ENCODE measurements around the gene NTMT1. TPM values are rescaled to one million over a fixed set of nuclear protein-coding genes. Genes with fewer than 3 reads are reported as not detected.

The NTMT1 gene
- total and polyA plus RNA-seq, 9 of the 15 experiments (the other 6 are each of a cell fraction or from before 2014, with no cell fraction given) = 42.1 to 116 (median 74.7) TPM

- peak; percentile 59; the same call in 1 of the 2 replicates for TF ChIP-seq TFAP4 (CRISPR knock-in tag; IDR thresholded peaks at IDR 0.05; ENCODE audit: borderline replicate concordance)
- no peak for TF ChIP-seq CGGBP1 (CRISPR knock-in tag; IDR thresholded peaks at IDR 0.05)
- TF ChIP-seq MAFF (IDR thresholded peaks at IDR 0.05; ENCODE audit: low read length) = no peak
- no peak for TF ChIP-seq EGR1 (conservative IDR thresholded peaks at IDR 0.05)
- TF ChIP-seq EP300 (IDR thresholded peaks at IDR 0.05; ENCODE audit: low read length) = no peak
- TF ChIP-seq ZNF274 (IDR thresholded peaks at IDR 0.05; ENCODE audit: borderline replicate concordance, low read depth, low read length) = no peak
- TF ChIP-seq, protein P1, sequence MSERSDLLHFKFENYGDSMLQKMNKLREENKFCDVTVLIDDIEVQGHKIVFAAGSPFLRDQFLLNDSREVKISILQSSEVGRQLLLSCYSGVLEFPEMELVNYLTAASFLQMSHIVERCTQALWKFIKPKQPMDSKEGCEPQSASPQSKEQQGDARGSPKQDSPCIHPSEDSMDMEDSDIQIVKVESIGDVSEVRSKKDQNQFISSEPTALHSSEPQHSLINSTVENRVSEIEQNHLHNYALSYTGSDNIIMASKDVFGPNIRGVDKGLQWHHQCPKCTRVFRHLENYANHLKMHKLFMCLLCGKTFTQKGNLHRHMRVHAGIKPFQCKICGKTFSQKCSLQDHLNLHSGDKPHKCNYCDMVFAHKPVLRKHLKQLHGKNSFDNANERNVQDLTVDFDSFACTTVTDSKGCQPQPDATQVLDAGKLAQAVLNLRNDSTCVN (CRISPR knock-in tag; IDR thresholded peaks at IDR 0.05) = peak; percentile 78; the same call in 1 of the 2 replicates
- TF ChIP-seq ZNF197 (CRISPR knock-in tag; IDR thresholded peaks at IDR 0.05; ENCODE audit: low read depth) = 0 out of 2 replicates have a peak, but pooled peaks have one; percentile 69
- peak; percentile 65; the same call in 1 of the 2 replicates for TF ChIP-seq ZNF76 (CRISPR knock-in tag; IDR thresholded peaks at IDR 0.05; ENCODE audit: borderline replicate concordance)
- no peak for TF ChIP-seq ZZZ3 (IDR thresholded peaks at IDR 0.05)
- TF ChIP-seq CREM (IDR thresholded peaks at IDR 0.05; ENCODE audit: low read depth) = peak; percentile 56
- TF ChIP-seq, protein P2, sequence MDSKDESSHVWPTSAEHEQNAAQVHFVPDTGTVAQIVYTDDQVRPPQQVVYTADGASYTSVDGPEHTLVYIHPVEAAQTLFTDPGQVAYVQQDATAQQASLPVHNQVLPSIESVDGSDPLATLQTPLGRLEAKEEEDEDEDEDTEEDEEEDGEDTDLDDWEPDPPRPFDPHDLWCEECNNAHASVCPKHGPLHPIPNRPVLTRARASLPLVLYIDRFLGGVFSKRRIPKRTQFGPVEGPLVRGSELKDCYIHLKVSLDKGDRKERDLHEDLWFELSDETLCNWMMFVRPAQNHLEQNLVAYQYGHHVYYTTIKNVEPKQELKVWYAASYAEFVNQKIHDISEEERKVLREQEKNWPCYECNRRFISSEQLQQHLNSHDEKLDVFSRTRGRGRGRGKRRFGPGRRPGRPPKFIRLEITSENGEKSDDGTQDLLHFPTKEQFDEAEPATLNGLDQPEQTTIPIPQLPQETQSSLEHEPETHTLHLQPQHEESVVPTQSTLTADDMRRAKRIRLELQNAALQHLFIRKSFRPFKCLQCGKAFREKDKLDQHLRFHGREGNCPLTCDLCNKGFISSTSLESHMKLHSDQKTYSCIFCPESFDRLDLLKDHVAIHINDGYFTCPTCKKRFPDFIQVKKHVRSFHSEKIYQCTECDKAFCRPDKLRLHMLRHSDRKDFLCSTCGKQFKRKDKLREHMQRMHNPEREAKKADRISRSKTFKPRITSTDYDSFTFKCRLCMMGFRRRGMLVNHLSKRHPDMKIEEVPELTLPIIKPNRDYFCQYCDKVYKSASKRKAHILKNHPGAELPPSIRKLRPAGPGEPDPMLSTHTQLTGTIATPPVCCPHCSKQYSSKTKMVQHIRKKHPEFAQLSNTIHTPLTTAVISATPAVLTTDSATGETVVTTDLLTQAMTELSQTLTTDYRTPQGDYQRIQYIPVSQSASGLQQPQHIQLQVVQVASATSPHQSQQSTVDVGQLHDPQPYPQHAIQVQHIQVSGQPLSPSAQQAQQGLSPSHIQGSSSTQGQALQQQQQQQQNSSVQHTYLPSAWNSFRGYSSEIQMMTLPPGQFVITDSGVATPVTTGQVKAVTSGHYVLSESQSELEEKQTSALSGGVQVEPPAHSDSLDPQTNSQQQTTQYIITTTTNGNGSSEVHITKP (IDR thresholded peaks at IDR 0.05; ENCODE audit: partially characterized antibody) = peak; percentile 17
- TF ChIP-seq CHAMP1 (IDR thresholded peaks at IDR 0.05) = no peak
- TF ChIP-seq, protein P3, sequence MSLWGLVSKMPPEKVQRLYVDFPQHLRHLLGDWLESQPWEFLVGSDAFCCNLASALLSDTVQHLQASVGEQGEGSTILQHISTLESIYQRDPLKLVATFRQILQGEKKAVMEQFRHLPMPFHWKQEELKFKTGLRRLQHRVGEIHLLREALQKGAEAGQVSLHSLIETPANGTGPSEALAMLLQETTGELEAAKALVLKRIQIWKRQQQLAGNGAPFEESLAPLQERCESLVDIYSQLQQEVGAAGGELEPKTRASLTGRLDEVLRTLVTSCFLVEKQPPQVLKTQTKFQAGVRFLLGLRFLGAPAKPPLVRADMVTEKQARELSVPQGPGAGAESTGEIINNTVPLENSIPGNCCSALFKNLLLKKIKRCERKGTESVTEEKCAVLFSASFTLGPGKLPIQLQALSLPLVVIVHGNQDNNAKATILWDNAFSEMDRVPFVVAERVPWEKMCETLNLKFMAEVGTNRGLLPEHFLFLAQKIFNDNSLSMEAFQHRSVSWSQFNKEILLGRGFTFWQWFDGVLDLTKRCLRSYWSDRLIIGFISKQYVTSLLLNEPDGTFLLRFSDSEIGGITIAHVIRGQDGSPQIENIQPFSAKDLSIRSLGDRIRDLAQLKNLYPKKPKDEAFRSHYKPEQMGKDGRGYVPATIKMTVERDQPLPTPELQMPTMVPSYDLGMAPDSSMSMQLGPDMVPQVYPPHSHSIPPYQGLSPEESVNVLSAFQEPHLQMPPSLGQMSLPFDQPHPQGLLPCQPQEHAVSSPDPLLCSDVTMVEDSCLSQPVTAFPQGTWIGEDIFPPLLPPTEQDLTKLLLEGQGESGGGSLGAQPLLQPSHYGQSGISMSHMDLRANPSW (CRISPR knock-in tag; IDR thresholded peaks at IDR 0.05) = no peak
These were observed 38.3 kb upstream of the NTMT1 start (continued) for GRCh38 chr9:129587487-129588262.

Data from K562 (cell line).